HepG2 (cell line): Measurements from ENCODE around the gene UST. TPM values are rescaled to one million over a fixed set of nuclear protein-coding genes. Genes with fewer than 3 reads are reported as not detected.

Experiments used
- ATAC-seq: fragments of 200-7000 bp; cut with Tn5 transposase; 3 replicates; pipeline ENCODE4 v1.9.1; 2020; ENCODE audit warnings: mild to moderate bottlenecking, moderate library complexity
- BruUV-seq: library from RNA; stranded (reverse); fragments of 400-500 nt; replicated peaks from 2 replicates; lab custom pipeline; 2021; lab: Mats Ljungman, UMichigan
- CTCF ChIA-PET: fragments of 300-600 bp; formaldehyde crosslinking; extraction: SDS; loops from one replicate; lab custom pipeline; 2021; ENCODE audit warnings: low total read pairs, inconsistent platforms, low intra/inter-chr PET ratio; lab: Yijun Ruan, JAX
- POLR2A ChIA-PET: fragments of 350-600 bp; sonication (Branson Sonifier 250); formaldehyde crosslinking; loops from one replicate; lab custom pipeline; 2020; ENCODE audit warnings: antibody characterized with exemption, inconsistent platforms; lab: Yijun Ruan, JAX
- DNase-seq: peaks from one replicate; pipeline ENCODE4 v3.0.0-alpha.2; 2015; ENCODE audit warnings: low spot score
- FAIRE-seq: peaks from 3 replicates; lab custom pipeline; 2011; peaks lifted over from hg19 to GRCh38; lab: Jason Lieb, UNC
- H2AFZ ChIP-seq: one replicate; pipeline ENCODE4 v1.6.1; 2011; ENCODE audit warnings: low read length, inconsistent platforms
- H3K27ac ChIP-seq: fragments of 300-600 bp; 3 replicates; pipeline ENCODE4 v1.8.0; 2011; ENCODE audit warnings: mixed run types, mild to moderate bottlenecking, mixed read lengths, low read length, inconsistent platforms; ENCODE audit not compliant: insufficient read depth; ENCODE audit errors: extremely low read length
- H3K27me3 ChIP-seq, 2 experiments: fragments of 200-600 bp in 1 of 2; 2 replicates in 1 of 2; 3 replicates in 1 of 2; pipeline versions ENCODE4 v1.6.0 to v1.8.0; 2011; ENCODE audit warnings: low read length in 2 of 2, mild to moderate bottlenecking in 2 of 2, moderate library complexity in 2 of 2, inconsistent platforms in 1 of 2; ENCODE audit not compliant: insufficient read depth in 2 of 2, control insufficient read depth in 1 of 2
- H3K36me3 ChIP-seq, 2 experiments: fragments of 200-600 bp in 1 of 2; replicated peaks in 1 of 2; 2 replicates in 1 of 2; 3 replicates in 1 of 2; pipeline versions ENCODE4 v1.5.1 to v1.8.0; 2011; ENCODE audit warnings: low read length in 2 of 2, inconsistent platforms in 1 of 2; ENCODE audit not compliant: insufficient read depth in 2 of 2, control insufficient read depth in 1 of 2
- H3K4me1 ChIP-seq: 2 replicates; pipeline ENCODE4 v1.5.1; 2012; ENCODE audit warnings: low read length, inconsistent platforms; ENCODE audit not compliant: insufficient read depth
- H3K4me2 ChIP-seq: 2 replicates; pipeline ENCODE4 v1.6.0; 2011; ENCODE audit warnings: low read depth, low read length, inconsistent platforms
- H3K4me3 ChIP-seq, 3 experiments: fragments of 200-600 bp in 1 of 3; sonication (generic), shearing (Covaris generic) in 1 of 3; replicated peaks in 1 of 3; 2 replicates each; pipeline ENCODE4 v1.5.1; 2011 to 2016; ENCODE audit warnings: low read length in 3 of 3, inconsistent platforms in 2 of 3, low read depth in 2 of 3, mild to moderate bottlenecking in 2 of 3, control low read depth in 1 of 3, mixed read lengths in 1 of 3; ENCODE audit not compliant: insufficient read depth in 1 of 3
- H3K79me2 ChIP-seq: one replicate; pipeline ENCODE4 v1.6.1; 2011; ENCODE audit warnings: low read length, inconsistent platforms; ENCODE audit not compliant: insufficient read depth
- H3K9ac ChIP-seq: 2 replicates; pipeline ENCODE4 v1.6.0; 2011; ENCODE audit warnings: mild to moderate bottlenecking, low read depth, low read length, inconsistent platforms; ENCODE audit not compliant: insufficient read depth
- H3K9me3 ChIP-seq: 2 replicates; pipeline ENCODE4 v1.5.1; 2012; ENCODE audit warnings: mild to moderate bottlenecking, low read length
- H4K20me1 ChIP-seq: 2 replicates; pipeline ENCODE4 v1.6.0; 2011; ENCODE audit warnings: inconsistent platforms, mild to moderate bottlenecking, low read length, moderate library complexity; ENCODE audit not compliant: insufficient read depth
- CHCHD3 ChIP-seq: sonication (generic); formaldehyde crosslinking; IDR thresholded peaks from 2 replicates; pipeline ENCODE4 v1.8.0; 2022; ENCODE audit warnings: mild to moderate bottlenecking, missing genetic modification reagents, moderate library complexity
- FLYWCH1 ChIP-seq: sonication (generic); formaldehyde crosslinking; IDR thresholded peaks from 2 replicates; pipeline ENCODE4 v1.8.1; 2023; ENCODE audit warnings: mild to moderate bottlenecking, missing genetic modification reagents
- KAT7 ChIP-seq: IDR thresholded peaks from 2 replicates; pipeline ENCODE4 v1.6.1; 2018; ENCODE audit warnings: borderline replicate concordance, missing compliant biosample characterization
- NFAT5 ChIP-seq: sonication (generic); formaldehyde crosslinking; IDR thresholded peaks from 2 replicates; pipeline ENCODE4 v1.4.0; 2020; ENCODE audit warnings: missing genetic modification reagents
- PAXIP1 ChIP-seq: sonication (generic); formaldehyde crosslinking; conservative IDR thresholded peaks from 2 replicates; pipeline ENCODE4 v1.4.0; 2020; ENCODE audit warnings: mild to moderate bottlenecking, missing genetic modification reagents, moderate library complexity
- REPIN1 ChIP-seq: sonication (generic); formaldehyde crosslinking; IDR thresholded peaks from 2 replicates; pipeline ENCODE4 v1.8.0; 2022; ENCODE audit warnings: missing genetic modification reagents, low read depth, mild to moderate bottlenecking, borderline replicate concordance
- SNAPC5 ChIP-seq: sonication (generic); formaldehyde crosslinking; IDR thresholded peaks from 2 replicates; pipeline ENCODE4 v1.8.1; 2023; ENCODE audit warnings: mild to moderate bottlenecking, missing genetic modification reagents, borderline replicate concordance
- ZNF496 ChIP-seq: sonication (generic); formaldehyde crosslinking; IDR thresholded peaks from 2 replicates; pipeline ENCODE4 v1.8.1; 2023; ENCODE audit warnings: mild to moderate bottlenecking, moderate library complexity, missing genetic modification reagents; ENCODE audit not compliant: insufficient replicate concordance
- ZNF569 ChIP-seq: sonication (generic); formaldehyde crosslinking; IDR thresholded peaks from 2 replicates; pipeline ENCODE4 v1.5.0; 2020; ENCODE audit warnings: mild to moderate bottlenecking, missing genetic modification reagents, moderate library complexity, borderline replicate concordance
- ZNF576 ChIP-seq: sonication (generic); formaldehyde crosslinking; IDR thresholded peaks from 2 replicates; pipeline ENCODE4 v1.4.0; 2020; ENCODE audit warnings: mild to moderate bottlenecking, missing genetic modification reagents
- ZNF839 ChIP-seq: sonication (generic); formaldehyde crosslinking; IDR thresholded peaks from 2 replicates; pipeline ENCODE4 v1.4.0; 2020; ENCODE audit warnings: missing genetic modification reagents, mild to moderate bottlenecking, borderline replicate concordance
- ZNF879 ChIP-seq: sonication (generic); formaldehyde crosslinking; IDR thresholded peaks from 2 replicates; pipeline ENCODE4 v1.8.1; 2023; ENCODE audit warnings: missing genetic modification reagents
- WGBS: methylation state at CpG from one replicate; pipeline ENCODE4 v1.1.6; 2017; ENCODE audit warnings: low lambda C conversion rate; 5-methylcytosine and 5-hydroxymethylcytosine counted together
- in situ Hi-C: cut with HindIII; loops from 2 replicates; pipeline ENCODE4 v1.10.0; 2017; ENCODE audit warnings: low pct_unique_long_range_greater_than_20kb; ENCODE audit not compliant: extremely low pct_ligation_motif_present
- intact Hi-C: fragments of 100-400 bp; cut with micrococcal nuclease; formaldehyde crosslinking; loops from one replicate; pipeline ENCODE4 v1.10.0; 2022; ENCODE audit not compliant: unreplicated experiment
- polyA plus RNA-seq, 8 experiments: library from polyadenylated mRNA; depleted of rRNA in 3 of 8; stranded (reverse) in 7 of 8; unstranded in 1 of 8; fragments of >200 nt; fragmentation: Illumina TruSeq in 4 of 8; extraction: Trizol in 4 of 8; gene quantifications; 2 replicates each; pipeline versions ENCODE4 v1.2.1 to v1.2.3, GENCODE V29; 2011 to 2016; ENCODE audit warnings: low read depth in 4 of 8, missing spikeins in 1 of 8, mixed read lengths in 1 of 8; ENCODE audit not compliant: insufficient read depth in 1 of 8
- total RNA-seq, 5 experiments: library from RNA; depleted of rRNA; stranded (reverse); fragments of >200 nt; fragmentation: Illumina TruSeq; extraction: Trizol; gene quantifications; 2 replicates each; pipeline ENCODE4 v1.2.3, GENCODE V29; 2016; ENCODE audit warnings: low read depth in 1 of 5

Gene UST
- total and polyA plus RNA-seq, 2 of the 13 experiments (the other 11 are each of a cell fraction or from before 2014, with no cell fraction given), result 0.27 TPM; not detected in 1

- Histone ChIP-seq H3K27ac (no peak overlapping the region), H3K79me2 (no peaks in the 10 kb centered on the region), H4K20me1 (no peaks in the 10 kb centered on the region), H3K4me3 (no peak overlapping the region), H3K4me2 (no peak overlapping the region), H3K36me3 (no peaks in the 10 kb centered on the region), H3K9me3 (no peaks in the 10 kb centered on the region), H3K4me1 (no peaks in the 10 kb centered on the region), H3K27me3 (peaks cover 0 to 18% of the 10 kb centered on the region in 2 experiments; a peak in 3 of 5 replicates), H3K9ac (no peak overlapping the region), H2AFZ (no peak overlapping the region)
- POLR2A ChIA-PET, result no interaction called here
- BruUV-seq, result no TSS peak
- WGBS, result 20% methylated on average over 5 of the region's 5 CpGs
- CTCF ChIA-PET, result no interaction called here
- ATAC-seq (no peak), FAIRE-seq (no peak), DNase-seq (no peak)
- in situ Hi-C loops (no loop called here), intact Hi-C loops (no loop called here)
- TF ChIP-seq FLYWCH1 (CRISPR knock-in tag) (no peak), ZNF879 (CRISPR knock-in tag) (no peak), ZNF496 (CRISPR knock-in tag) (no peak), ZNF576 (no peak), ZNF839 (CRISPR knock-in tag) (no peak), ZNF569 (no peak), PAXIP1 (CRISPR knock-in tag) (no peak), REPIN1 (no peak), SNAPC5 (CRISPR knock-in tag) (no peak), NFAT5 (no peak), CHCHD3 (CRISPR knock-in tag) (no peak), KAT7 (CRISPR knock-in tag) (no peak)
Measured at GRCh38 chr6:148765898-148766808, 19.3 kb downstream of the UST start.
